CD4-positive, alpha-beta T cell treated with Interleukin-15 for 1 hour (primary cell): ENCODE measurements around the gene TFDP1.

Source experiments
- DNase-seq: peaks from one replicate; pipeline ENCODE4 v3.0.0-alpha.2; 2020

The TFDP1 gene

GRCh38 chr13:113635709-113636108, 51.2 kb downstream of the TFDP1 start:
- DNase-seq = no peak

- DNase-seq = no peak
Observed at GRCh38 chr13:113636266-113636963, 51.9 kb downstream of the TFDP1 start.

GRCh38 chr13:113637262-113638160, 53.0 kb downstream of the TFDP1 start:
- DNase-seq = no peak

- DNase-seq = no peak
Observed at GRCh38 chr13:113638173-113638746, 53.7 kb downstream of the TFDP1 start.

GRCh38 chr13:113638806-113639205, 54.3 kb downstream of the TFDP1 start:
- DNase-seq = no peak

- no peak for DNase-seq
Observed at GRCh38 chr13:113639616-113640262, 55.2 kb downstream of the TFDP1 start.

GRCh38 chr13:113641426-113641825, 56.9 kb downstream of the TFDP1 start:
- DNase-seq = no peak

- DNase-seq = no peak
Observed at GRCh38 chr13:113642563-113642962, 58.0 kb downstream of the TFDP1 start.

- no peak for DNase-seq
Observed at GRCh38 chr13:113643593-113643992, 59.0 kb downstream of the TFDP1 start.

GRCh38 chr13:113644800-113645199, 60.2 kb downstream of the TFDP1 start:
- DNase-seq = no peak

GRCh38 chr13:113645329-113645728, 60.8 kb downstream of the TFDP1 start:
- DNase-seq = no peak

- no peak for DNase-seq
Observed at GRCh38 chr13:113646376-113646775, 61.8 kb downstream of the TFDP1 start.

GRCh38 chr13:113646921-113647340, 62.4 kb downstream of the TFDP1 start:
- DNase-seq = no peak

- DNase-seq = no peak
Observed at GRCh38 chr13:113647351-113648215, 63.0 kb downstream of the TFDP1 start.

- no peak for DNase-seq
Observed at GRCh38 chr13:113648216-113648610, 63.7 kb downstream of the TFDP1 start.

- DNase-seq = no peak
Observed at GRCh38 chr13:113649212-113649611, 64.7 kb downstream of the TFDP1 start.

- no peak for DNase-seq
Observed at GRCh38 chr13:113650275-113650674, 65.7 kb downstream of the TFDP1 start.

- DNase-seq = no peak
Observed at GRCh38 chr13:113650731-113651148, 66.2 kb downstream of the TFDP1 start.

GRCh38 chr13:113651511-113652403, 67.2 kb downstream of the TFDP1 start:
- no peak for DNase-seq

GRCh38 chr13:113652404-113653263, 68.1 kb downstream of the TFDP1 start:
- DNase-seq = no peak
